H1 (cell line): ENCODE results near the gene HERC4. TPM values are rescaled to one million over a fixed set of nuclear protein-coding genes. Genes with fewer than 3 reads are reported as not detected.

Source experiments
- CHD1 ChIP-seq: IDR thresholded peaks from 2 replicates; pipeline ENCODE4 v1.6.1; 2012; ENCODE audit warnings: low read depth, low read length, improper control_type of control experiment
- RXRA ChIP-seq: IDR thresholded peaks from 2 replicates; pipeline ENCODE4 v1.6.1; 2011; ENCODE audit warnings: low read depth, mild to moderate bottlenecking, low read length, moderate library complexity; ENCODE audit not compliant: insufficient read depth
- SIN3A ChIP-seq, 2 experiments: IDR thresholded peaks in 1 of 2; conservative IDR thresholded peaks in 1 of 2; 2 replicates each; pipeline ENCODE4 v1.6.1; 2011 to 2012; ENCODE audit warnings: low read length in 2 of 2, improper control_type of control experiment in 1 of 2, low read depth in 1 of 2, mild to moderate bottlenecking in 1 of 2
- polyA plus RNA-seq, 7 experiments: library from polyadenylated mRNA; depleted of rRNA in 3 of 7; stranded (reverse) in 5 of 7; unstranded in 2 of 7; fragments of >200 nt in 5 of 7; fragments of 200-250 nt in 2 of 7; gene quantifications; 1 replicate in 5 of 7; 2 replicates in 1 of 7; 4 replicates in 1 of 7; pipeline versions ENCODE4 v1.2.1 to v1.2.3, GENCODE V29; 2011 to 2013; ENCODE audit warnings: missing spikeins in 2 of 7, mixed read lengths in 2 of 7
- total RNA-seq: library from RNA; stranded (reverse); fragmentation: NEBNext Ultra II Directional; extraction: Animal tissue kit (Norgen Biotek cat#: 25700); gene quantifications from 2 replicates; pipeline ENCODE4 v1.2.1, GENCODE V29; 2021
- TF ChIP-seq, protein P1 (sequence below): fragments of 300-600 bp; sonication (generic); IDR thresholded peaks from 2 replicates; pipeline ENCODE4 v1.7.1; 2012; ENCODE audit warnings: low read length, moderate library complexity, mild to moderate bottlenecking, inconsistent platforms; ENCODE audit not compliant: insufficient replicate concordance

The HERC4 gene
- total and polyA plus RNA-seq, 2 of the 8 experiments (the other 6 are each of a cell fraction or from before 2014, with no cell fraction given): 7.5 to 44.0 TPM

DNA sequence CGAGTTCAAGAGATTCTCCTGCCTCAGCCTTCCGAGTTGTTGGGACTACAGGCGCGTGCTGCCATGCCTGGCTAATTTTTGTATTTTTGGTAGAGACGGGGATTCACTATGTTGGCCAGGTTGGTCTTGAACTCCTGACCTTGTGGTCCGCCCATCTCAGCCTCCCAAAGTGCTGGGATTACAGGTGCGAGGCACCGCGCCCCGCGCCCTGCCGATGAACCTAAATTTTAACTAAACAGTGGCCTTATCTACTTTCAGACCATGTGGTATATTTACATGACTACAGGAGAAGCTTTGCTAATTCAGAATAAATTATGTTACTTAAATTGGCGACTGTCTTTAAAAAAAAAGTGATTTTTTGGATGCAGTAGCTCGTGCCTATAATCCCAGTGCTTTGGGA is 181.4 kb downstream of the HERC4 start (continued):
- TF ChIP-seq, protein P1, sequence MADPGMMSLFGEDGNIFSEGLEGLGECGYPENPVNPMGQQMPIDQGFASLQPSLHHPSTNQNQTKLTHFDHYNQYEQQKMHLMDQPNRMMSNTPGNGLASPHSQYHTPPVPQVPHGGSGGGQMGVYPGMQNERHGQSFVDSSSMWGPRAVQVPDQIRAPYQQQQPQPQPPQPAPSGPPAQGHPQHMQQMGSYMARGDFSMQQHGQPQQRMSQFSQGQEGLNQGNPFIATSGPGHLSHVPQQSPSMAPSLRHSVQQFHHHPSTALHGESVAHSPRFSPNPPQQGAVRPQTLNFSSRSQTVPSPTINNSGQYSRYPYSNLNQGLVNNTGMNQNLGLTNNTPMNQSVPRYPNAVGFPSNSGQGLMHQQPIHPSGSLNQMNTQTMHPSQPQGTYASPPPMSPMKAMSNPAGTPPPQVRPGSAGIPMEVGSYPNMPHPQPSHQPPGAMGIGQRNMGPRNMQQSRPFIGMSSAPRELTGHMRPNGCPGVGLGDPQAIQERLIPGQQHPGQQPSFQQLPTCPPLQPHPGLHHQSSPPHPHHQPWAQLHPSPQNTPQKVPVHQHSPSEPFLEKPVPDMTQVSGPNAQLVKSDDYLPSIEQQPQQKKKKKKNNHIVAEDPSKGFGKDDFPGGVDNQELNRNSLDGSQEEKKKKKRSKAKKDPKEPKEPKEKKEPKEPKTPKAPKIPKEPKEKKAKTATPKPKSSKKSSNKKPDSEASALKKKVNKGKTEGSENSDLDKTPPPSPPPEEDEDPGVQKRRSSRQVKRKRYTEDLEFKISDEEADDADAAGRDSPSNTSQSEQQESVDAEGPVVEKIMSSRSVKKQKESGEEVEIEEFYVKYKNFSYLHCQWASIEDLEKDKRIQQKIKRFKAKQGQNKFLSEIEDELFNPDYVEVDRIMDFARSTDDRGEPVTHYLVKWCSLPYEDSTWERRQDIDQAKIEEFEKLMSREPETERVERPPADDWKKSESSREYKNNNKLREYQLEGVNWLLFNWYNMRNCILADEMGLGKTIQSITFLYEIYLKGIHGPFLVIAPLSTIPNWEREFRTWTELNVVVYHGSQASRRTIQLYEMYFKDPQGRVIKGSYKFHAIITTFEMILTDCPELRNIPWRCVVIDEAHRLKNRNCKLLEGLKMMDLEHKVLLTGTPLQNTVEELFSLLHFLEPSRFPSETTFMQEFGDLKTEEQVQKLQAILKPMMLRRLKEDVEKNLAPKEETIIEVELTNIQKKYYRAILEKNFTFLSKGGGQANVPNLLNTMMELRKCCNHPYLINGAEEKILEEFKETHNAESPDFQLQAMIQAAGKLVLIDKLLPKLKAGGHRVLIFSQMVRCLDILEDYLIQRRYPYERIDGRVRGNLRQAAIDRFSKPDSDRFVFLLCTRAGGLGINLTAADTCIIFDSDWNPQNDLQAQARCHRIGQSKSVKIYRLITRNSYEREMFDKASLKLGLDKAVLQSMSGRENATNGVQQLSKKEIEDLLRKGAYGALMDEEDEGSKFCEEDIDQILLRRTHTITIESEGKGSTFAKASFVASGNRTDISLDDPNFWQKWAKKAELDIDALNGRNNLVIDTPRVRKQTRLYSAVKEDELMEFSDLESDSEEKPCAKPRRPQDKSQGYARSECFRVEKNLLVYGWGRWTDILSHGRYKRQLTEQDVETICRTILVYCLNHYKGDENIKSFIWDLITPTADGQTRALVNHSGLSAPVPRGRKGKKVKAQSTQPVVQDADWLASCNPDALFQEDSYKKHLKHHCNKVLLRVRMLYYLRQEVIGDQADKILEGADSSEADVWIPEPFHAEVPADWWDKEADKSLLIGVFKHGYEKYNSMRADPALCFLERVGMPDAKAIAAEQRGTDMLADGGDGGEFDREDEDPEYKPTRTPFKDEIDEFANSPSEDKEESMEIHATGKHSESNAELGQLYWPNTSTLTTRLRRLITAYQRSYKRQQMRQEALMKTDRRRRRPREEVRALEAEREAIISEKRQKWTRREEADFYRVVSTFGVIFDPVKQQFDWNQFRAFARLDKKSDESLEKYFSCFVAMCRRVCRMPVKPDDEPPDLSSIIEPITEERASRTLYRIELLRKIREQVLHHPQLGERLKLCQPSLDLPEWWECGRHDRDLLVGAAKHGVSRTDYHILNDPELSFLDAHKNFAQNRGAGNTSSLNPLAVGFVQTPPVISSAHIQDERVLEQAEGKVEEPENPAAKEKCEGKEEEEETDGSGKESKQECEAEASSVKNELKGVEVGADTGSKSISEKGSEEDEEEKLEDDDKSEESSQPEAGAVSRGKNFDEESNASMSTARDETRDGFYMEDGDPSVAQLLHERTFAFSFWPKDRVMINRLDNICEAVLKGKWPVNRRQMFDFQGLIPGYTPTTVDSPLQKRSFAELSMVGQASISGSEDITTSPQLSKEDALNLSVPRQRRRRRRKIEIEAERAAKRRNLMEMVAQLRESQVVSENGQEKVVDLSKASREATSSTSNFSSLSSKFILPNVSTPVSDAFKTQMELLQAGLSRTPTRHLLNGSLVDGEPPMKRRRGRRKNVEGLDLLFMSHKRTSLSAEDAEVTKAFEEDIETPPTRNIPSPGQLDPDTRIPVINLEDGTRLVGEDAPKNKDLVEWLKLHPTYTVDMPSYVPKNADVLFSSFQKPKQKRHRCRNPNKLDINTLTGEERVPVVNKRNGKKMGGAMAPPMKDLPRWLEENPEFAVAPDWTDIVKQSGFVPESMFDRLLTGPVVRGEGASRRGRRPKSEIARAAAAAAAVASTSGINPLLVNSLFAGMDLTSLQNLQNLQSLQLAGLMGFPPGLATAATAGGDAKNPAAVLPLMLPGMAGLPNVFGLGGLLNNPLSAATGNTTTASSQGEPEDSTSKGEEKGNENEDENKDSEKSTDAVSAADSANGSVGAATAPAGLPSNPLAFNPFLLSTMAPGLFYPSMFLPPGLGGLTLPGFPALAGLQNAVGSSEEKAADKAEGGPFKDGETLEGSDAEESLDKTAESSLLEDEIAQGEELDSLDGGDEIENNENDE: no peak
- TF ChIP-seq RXRA (no peak), SIN3A (conservative IDR thresholded peaks at IDR 0.05 in 1 of 2, IDR thresholded peaks at IDR 0.05 in 1 of 2; ENCODE audit: low read depth in 1 of 2, low read length in 2 of 2) (no peak), CHD1 (no peak)
